Ovary (tissue), 9 donors: ENCODE data around the gene CHL1. TPM values are rescaled to one million over a fixed set of nuclear protein-coding genes. Genes with fewer than 3 reads are reported as not detected.

Source experiments
- DNase-seq, 5 donors: peaks; one replicate each; pipeline ENCODE4 v3.0.0-alpha.2; 2019 to 2020
- H3K27ac ChIP-seq, 2 donors: fragments of 200-600 bp; one replicate each; pipeline versions ENCODE4 v1.5.1 to v1.8.0; 2019 to 2022
- H3K27me3 ChIP-seq: fragments of 200-600 bp; one replicate; pipeline ENCODE4 v1.8.0; 2022
- H3K36me3 ChIP-seq: fragments of 200-600 bp; sonication (generic); one replicate; pipeline ENCODE4 v1.5.1; 2019
- H3K4me1 ChIP-seq: one replicate; pipeline ENCODE4 v1.8.1; 2013; ENCODE audit warnings: mild to moderate bottlenecking, moderate library complexity; ENCODE audit not compliant: insufficient read depth
- H3K4me3 ChIP-seq: fragments of 200-600 bp; sonication (generic); one replicate; pipeline ENCODE4 v1.5.1; 2017
- H3K9me3 ChIP-seq, 2 donors: fragments of 200-600 bp in 1 of 2; sonication (generic) in 1 of 2; one replicate each; pipeline versions ENCODE4 v1.5.1 to v1.8.1; 2013 to 2019; ENCODE audit warnings: mild to moderate bottlenecking in 1 of 2, moderate library complexity in 1 of 2
- CTCF ChIP-seq, 3 donors: fragments of 450-650 bp in 2 of 3; fragments of 200-600 bp in 1 of 3; IDR thresholded peaks; one replicate each; pipeline versions ENCODE4 v1.5.1 to v1.8.0; 2016 to 2022; ENCODE audit warnings: antibody characterized with exemption in 3 of 3, mild to moderate bottlenecking in 1 of 3
- EP300 ChIP-seq: sonication (generic); formaldehyde crosslinking; IDR thresholded peaks from one replicate; pipeline ENCODE4 v1.6.1; 2017; ENCODE audit warnings: antibody characterized with exemption
- POLR2A ChIP-seq: fragments of 450-650 bp; IDR thresholded peaks from one replicate; pipeline ENCODE4 v1.6.1; 2017; ENCODE audit warnings: antibody characterized with exemption, mild to moderate bottlenecking, moderate library complexity
- WGBS, 3 donors: extraction: QIAGEN DNeasy Blood & Tissue Kit in 1 of 3; methylation state at CpG; one replicate each; pipeline versions ENCODE4 v1.1.5 to v1.1.7; 2013 to 2017; 5-methylcytosine and 5-hydroxymethylcytosine counted together
- intact Hi-C, 4 donors: fragments of 100-400 bp; cut with DNase I; formaldehyde crosslinking; loops; one replicate each; pipeline versions ENCODE4 v1.11.0 to v1.15.1; 2022 to 2023
- polyA plus RNA-seq, 2 donors: library from polyadenylated mRNA; stranded (reverse); fragments of 200-250 nt in 1 of 2; fragments of 350-450 nt in 1 of 2; fragmentation: Illumina TruSeq in 1 of 2; extraction: RNeasy Lipid Tissue Mini Kit (QIAGEN cat#74804) in 1 of 2; gene quantifications; one replicate each; pipeline ENCODE4 v1.2.3, GENCODE V29; 2013 to 2014
- total RNA-seq, 7 donors: library from RNA; depleted of rRNA in 2 of 7; stranded (reverse); fragments of >200 nt in 2 of 7; fragmentation: NEBNext Ultra II Directional in 3 of 7; extraction: Animal tissue kit (Norgen Biotek cat#: 25700) in 3 of 7; gene quantifications; one replicate each; pipeline versions ENCODE4 v1.1.0 to v1.2.4, GENCODE V29; 2016 to 2023
- donor health status: DM: no; HTN: no; CAD: no; lungs with moderate emphysema.
- donor health status: DM: no; HTN: no; CAD: no.
- donor health status: Bipolar disorder and iron deficiency.
- donor health status: DM: yes; HTN: yes; CAD: no.
- donor health status: DM: no; HTN: no; CAD: no.
- donor health status: DM: yes; HTN: yes; CAD: no.

CHL1 gene
- total and polyA plus RNA-seq, 9 donors, result 20.8 to 101 (median 35.7) TPM

GRCh38 chr3:452221-452620, 255.7 kb downstream of the CHL1 start:
- intact Hi-C loops, result no loop called here
- Histone ChIP-seq H3K36me3 (no peaks in the 10 kb centered on the region), H3K4me1 (peaks cover 1% of the 10 kb centered on the region), H3K9me3 (no peaks in the 10 kb centered on the region), H3K27me3 (no peaks in the 10 kb centered on the region), H3K4me3 (no peak overlapping the region), H3K27ac (no peak overlapping the region)
- TF ChIP-seq POLR2A (no peak), EP300 (no peak), CTCF (IDR thresholded peaks at IDR 0.05) (no peak)
- no peak for DNase-seq
- WGBS, 3 donors, result 90% methylated on average over 2 of the region's 2 CpGs

- Histone ChIP-seq H3K9me3 (no peaks in the 10 kb centered on the region), H3K4me3 (no peak overlapping the region), H3K27ac (no peak overlapping the region), H3K36me3 (no peaks in the 10 kb centered on the region), H3K27me3 (no peaks in the 10 kb centered on the region), H3K4me1 (peaks cover 3% of the 10 kb centered on the region)
- WGBS, 3 donors, result 94 to 97% (median 96%) methylated on average over 4 of the region's 4 CpGs
- DNase-seq, result no peak
- intact Hi-C loops, result no loop called here
- no peak for TF ChIP-seq POLR2A
- no peak for TF ChIP-seq EP300
- TF ChIP-seq CTCF (IDR thresholded peaks at IDR 0.05), result no peak
Observed at GRCh38 chr3:453106-453505, 256.5 kb downstream of the CHL1 start.

- H3K9me3 ChIP-seq, result no peaks in the 10 kb centered on the region
- H3K4me3 ChIP-seq, result no peak overlapping the region
- peaks cover 6% of the 10 kb centered on the region for H3K4me1 ChIP-seq
- TF ChIP-seq EP300 (no peak), CTCF (IDR thresholded peaks at IDR 0.05) (no peak), POLR2A (no peak)
- no peak overlapping the region for H3K27ac ChIP-seq
- WGBS, 3 donors, result 2 to 20% (median 2%) methylated on average over 2 of the region's 2 CpGs
- intact Hi-C loops, result no loop called here
- H3K27me3 ChIP-seq, result no peaks in the 10 kb centered on the region
- H3K36me3 ChIP-seq, result no peaks in the 10 kb centered on the region
- no peak for DNase-seq
Observed at GRCh38 chr3:454986-455385, 258.4 kb downstream of the CHL1 start.

- Histone ChIP-seq H3K36me3 (no peaks in the 10 kb centered on the region), H3K4me3 (no peak overlapping the region), H3K9me3 (no peaks in the 10 kb centered on the region), H3K27me3 (no peaks in the 10 kb centered on the region), H3K4me1 (peaks cover 6% of the 10 kb centered on the region), H3K27ac (no peak overlapping the region)
- DNase-seq, result no peak
- intact Hi-C loops, result no loop called here
- no peak for TF ChIP-seq EP300
- no peak for TF ChIP-seq CTCF (IDR thresholded peaks at IDR 0.05)
- TF ChIP-seq POLR2A, result no peak
- 4 to 16% (median 5%) methylated on average over 3 of the region's 3 CpGs for WGBS, 3 donors
Observed at GRCh38 chr3:458124-458523, 261.6 kb downstream of the CHL1 start.
